Smooth muscle cell (in vitro differentiated cells): ENCODE data around the gene DUSP7. TPM values are rescaled to one million over a fixed set of nuclear protein-coding genes. Genes with fewer than 3 reads are reported as not detected.

Experiments used
- DNase-seq: peaks from one replicate; lab custom pipeline; 2025; ENCODE audit not compliant: unreplicated experiment; lab: John Stamatoyannopoulos, UW
- H2AFZ ChIP-seq: fragments of 200-600 bp; sonication (generic); 2 replicates; pipeline ENCODE4 v1.6.0; 2016; ENCODE audit warnings: antibody characterized with exemption, low read depth, mild to moderate bottlenecking
- H3F3A ChIP-seq: fragments of 200-600 bp; sonication (generic); 2 replicates; pipeline ENCODE4 v1.6.0; 2017; ENCODE audit warnings: antibody characterized with exemption, low read depth
- H3K27ac ChIP-seq: fragments of 200-600 bp; sonication (generic); 2 replicates; pipeline ENCODE4 v1.5.1; 2016; ENCODE audit warnings: low read depth, mild to moderate bottlenecking
- H3K27me3 ChIP-seq: fragments of 200-600 bp; sonication (generic); 2 replicates; pipeline ENCODE4 v1.6.1; 2016; ENCODE audit warnings: low read depth, mild to moderate bottlenecking
- H3K36me3 ChIP-seq: fragments of 200-600 bp; sonication (generic); 2 replicates; pipeline ENCODE4 v1.5.1; 2016; ENCODE audit warnings: low read depth
- H3K4me1 ChIP-seq: fragments of 200-600 bp; sonication (generic); 2 replicates; pipeline ENCODE4 v1.5.1; 2016; ENCODE audit warnings: low read depth
- H3K4me2 ChIP-seq: fragments of 200-600 bp; sonication (generic); 2 replicates; pipeline ENCODE4 v1.6.0; 2016; ENCODE audit warnings: mild to moderate bottlenecking
- H3K4me3 ChIP-seq: fragments of 200-600 bp; sonication (generic); 2 replicates; pipeline ENCODE4 v1.5.1; 2016; ENCODE audit warnings: mild to moderate bottlenecking
- H3K79me2 ChIP-seq: fragments of 200-600 bp; sonication (generic); 2 replicates; pipeline ENCODE4 v1.6.0; 2016; ENCODE audit warnings: low read depth, mild to moderate bottlenecking
- H3K9ac ChIP-seq: fragments of 200-600 bp; sonication (generic); 2 replicates; pipeline ENCODE4 v1.6.0; 2016; ENCODE audit warnings: low read depth
- H3K9me3 ChIP-seq: fragments of 200-600 bp; sonication (generic); replicated peaks from 2 replicates; pipeline ENCODE4 v1.5.1; 2016; ENCODE audit warnings: low read depth
- H4K20me1 ChIP-seq: fragments of 200-600 bp; sonication (generic); 2 replicates; pipeline ENCODE4 v1.6.0; 2016; ENCODE audit warnings: low read depth
- WGBS: methylation state at CpG from one replicate; pipeline ENCODE4 v1.1.7; 2016; ENCODE audit warnings: low lambda C conversion rate; 5-methylcytosine and 5-hydroxymethylcytosine counted together
- polyA plus RNA-seq: library from polyadenylated mRNA; unstranded; fragments of >200 nt; fragmentation: Nextera tagmentation; extraction: Ambion mirVana; gene quantifications from 2 replicates; pipeline ENCODE4 v1.2.1, GENCODE V29; 2016
- total RNA-seq: library from RNA; depleted of rRNA; stranded (reverse); fragments of >200 nt; gene quantifications from 2 replicates; pipeline ENCODE4 v1.2.3, GENCODE V29; 2014
- TF ChIP-seq, protein P1 (sequence below): fragments of 200-600 bp; sonication (generic); IDR thresholded peaks from 2 replicates; pipeline ENCODE4 v1.5.1; 2017; ENCODE audit warnings: borderline replicate concordance, mild to moderate bottlenecking, antibody characterized with exemption; ENCODE audit not compliant: insufficient read depth, poor library complexity, severe bottlenecking

DUSP7 gene
- total and polyA plus RNA-seq, 2 experiments from 2014 or later: 12.4 to 26.8 TPM

DNA sequence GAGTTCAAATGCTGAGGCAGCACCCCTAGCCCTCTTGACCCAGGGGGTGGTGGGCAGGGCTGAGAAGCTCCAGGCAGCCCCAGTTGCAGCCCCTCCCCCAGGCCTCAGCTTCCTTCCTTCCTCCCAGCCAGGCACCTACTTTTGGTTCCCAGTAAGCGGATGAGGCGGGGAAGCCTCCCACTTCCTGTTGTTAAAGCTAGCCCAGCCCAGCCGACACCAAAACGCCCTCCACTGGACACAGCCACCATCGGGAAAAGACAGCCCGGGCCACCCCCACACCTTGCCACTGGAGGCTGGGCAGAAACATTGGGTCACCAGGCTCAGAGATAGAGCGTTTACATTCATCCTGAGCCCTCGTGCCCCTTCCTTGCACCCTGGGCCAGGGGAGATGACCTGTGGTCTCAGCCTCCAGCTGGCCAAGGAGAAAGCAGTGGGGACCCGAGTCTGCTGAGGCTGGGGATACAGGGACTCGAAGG, 3.5 kb downstream of the DUSP7 start:
- peak overlapping the region; percentile 27 for H3K4me3 ChIP-seq
- no peaks in the 10 kb centered on the region for H3K9me3 ChIP-seq
- peak overlapping the region; percentile 97 for H3K4me2 ChIP-seq
- peak overlapping the region; percentile 93 for H3K27ac ChIP-seq
- peak; percentile 30 for DNase-seq
- H2AFZ ChIP-seq: no peak overlapping the region
- H3K36me3 ChIP-seq: no peaks in the 10 kb centered on the region
- H3K79me2 ChIP-seq: peaks cover 60% of the 10 kb centered on the region
- 21% methylated on average over 10 of the region's 10 CpGs for WGBS
- H3K4me1 ChIP-seq: peaks cover 26% of the 10 kb centered on the region
- H3F3A ChIP-seq: peaks cover 34% of the 10 kb centered on the region
- H3K27me3 ChIP-seq: no peaks in the 10 kb centered on the region
- TF ChIP-seq, protein P1, sequence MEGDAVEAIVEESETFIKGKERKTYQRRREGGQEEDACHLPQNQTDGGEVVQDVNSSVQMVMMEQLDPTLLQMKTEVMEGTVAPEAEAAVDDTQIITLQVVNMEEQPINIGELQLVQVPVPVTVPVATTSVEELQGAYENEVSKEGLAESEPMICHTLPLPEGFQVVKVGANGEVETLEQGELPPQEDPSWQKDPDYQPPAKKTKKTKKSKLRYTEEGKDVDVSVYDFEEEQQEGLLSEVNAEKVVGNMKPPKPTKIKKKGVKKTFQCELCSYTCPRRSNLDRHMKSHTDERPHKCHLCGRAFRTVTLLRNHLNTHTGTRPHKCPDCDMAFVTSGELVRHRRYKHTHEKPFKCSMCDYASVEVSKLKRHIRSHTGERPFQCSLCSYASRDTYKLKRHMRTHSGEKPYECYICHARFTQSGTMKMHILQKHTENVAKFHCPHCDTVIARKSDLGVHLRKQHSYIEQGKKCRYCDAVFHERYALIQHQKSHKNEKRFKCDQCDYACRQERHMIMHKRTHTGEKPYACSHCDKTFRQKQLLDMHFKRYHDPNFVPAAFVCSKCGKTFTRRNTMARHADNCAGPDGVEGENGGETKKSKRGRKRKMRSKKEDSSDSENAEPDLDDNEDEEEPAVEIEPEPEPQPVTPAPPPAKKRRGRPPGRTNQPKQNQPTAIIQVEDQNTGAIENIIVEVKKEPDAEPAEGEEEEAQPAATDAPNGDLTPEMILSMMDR: no peak
- H3K9ac ChIP-seq: peak overlapping the region; percentile 61
- peaks cover 18% of the 10 kb centered on the region for H4K20me1 ChIP-seq

- Histone ChIP-seq H3K9me3 (no peaks in the 10 kb centered on the region), H3K79me2 (peaks cover 56% of the 10 kb centered on the region), H4K20me1 (peaks cover 18% of the 10 kb centered on the region), H3F3A (peaks cover 39% of the 10 kb centered on the region), H3K4me2 (no peak overlapping the region), H3K27ac (peak overlapping the region; percentile 93), H3K36me3 (no peaks in the 10 kb centered on the region), H3K4me3 (no peak overlapping the region), H3K27me3 (no peaks in the 10 kb centered on the region), H2AFZ (no peak overlapping the region), H3K4me1 (peaks cover 28% of the 10 kb centered on the region), H3K9ac (peak overlapping the region; percentile 61)
- no peak for DNase-seq
- 96% methylated on average over 8 of the region's 8 CpGs for WGBS
- TF ChIP-seq, protein P1: no peak
These were observed 4.9 kb downstream of the DUSP7 start for GRCh38 chr3:52051444-52051843.

- Histone ChIP-seq H3F3A (peaks cover 39% of the 10 kb centered on the region), H4K20me1 (peaks cover 18% of the 10 kb centered on the region), H3K9ac (no peak overlapping the region), H3K36me3 (no peaks in the 10 kb centered on the region), H3K27ac (peak overlapping the region; percentile 100), H2AFZ (no peak overlapping the region), H3K4me2 (no peak overlapping the region), H3K4me1 (peaks cover 25% of the 10 kb centered on the region), H3K27me3 (no peaks in the 10 kb centered on the region), H3K9me3 (no peaks in the 10 kb centered on the region), H3K4me3 (no peak overlapping the region), H3K79me2 (peaks cover 52% of the 10 kb centered on the region)
- no peak for DNase-seq
- TF ChIP-seq, protein P1: no peak
- 94% methylated on average over 21 of the region's 21 CpGs for WGBS
These were observed 5.8 kb downstream of the DUSP7 start for GRCh38 chr3:52050571-52050970.

- H3K9ac ChIP-seq: peak overlapping the region; percentile 11
- 96% methylated on average over 2 of the region's 2 CpGs for WGBS
- peaks cover 39% of the 10 kb centered on the region for H3F3A ChIP-seq
- no peak for DNase-seq
- peaks cover 41% of the 10 kb centered on the region for H3K79me2 ChIP-seq
- no peaks in the 10 kb centered on the region for H3K36me3 ChIP-seq
- H3K4me3 ChIP-seq: no peak overlapping the region
- no peaks in the 10 kb centered on the region for H3K9me3 ChIP-seq
- H3K27ac ChIP-seq: peak overlapping the region; percentile 100
- no peaks in the 10 kb centered on the region for H3K27me3 ChIP-seq
- H3K4me2 ChIP-seq: no peak overlapping the region
- H4K20me1 ChIP-seq: peaks cover 14% of the 10 kb centered on the region
- H2AFZ ChIP-seq: no peak overlapping the region
- H3K4me1 ChIP-seq: peaks cover 20% of the 10 kb centered on the region
- TF ChIP-seq, protein P1: no peak
These were observed 6.9 kb downstream of the DUSP7 start for GRCh38 chr3:52049503-52049902.
